Measurements from ENCODE around the gene CHST14. TPM values are rescaled to one million over a fixed set of nuclear protein-coding genes. Genes with fewer than 3 reads are reported as not detected.
A peak's percentile ranks its signal among the peaks of the same experiment; 100 is the strongest.
"Not testable (repeated sequence)": the region's sequence is repeated elsewhere in the genome, so short reads cannot be mapped to it uniquely, and the experiment has no call there.

Gene CHST14
- total RNA-seq, 1 experiment from 2014 or later, result 30.2 TPM

GRCh38 chr15:40445421-40445922, 25.3 kb upstream of the CHST14 start:
- H3K27ac ChIP-seq, result no peak overlapping the region
- peak in 1 of 2 experiments; percentile 77 for DNase-seq (ENCODE audit: low read depth in 1 of 2, low spot score in 2 of 2)
- H3K27me3 ChIP-seq (replicated peaks), result no peaks in the 10 kb centered on the region; the same call in 1 of the 2 replicates
- H3K36me3 ChIP-seq, result peaks cover 4% of the 10 kb centered on the region; the same call in 1 of the 2 replicates
- H3K4me3 ChIP-seq, result no peak overlapping the region
- 0 out of 2 replicates have a peak, but pooled peaks cover 2% of the 10 kb centered on the region for H3K9me3 ChIP-seq (replicated peaks)
- peaks cover 27% of the 10 kb centered on the region for H3K4me1 ChIP-seq (replicated peaks)

DNA sequence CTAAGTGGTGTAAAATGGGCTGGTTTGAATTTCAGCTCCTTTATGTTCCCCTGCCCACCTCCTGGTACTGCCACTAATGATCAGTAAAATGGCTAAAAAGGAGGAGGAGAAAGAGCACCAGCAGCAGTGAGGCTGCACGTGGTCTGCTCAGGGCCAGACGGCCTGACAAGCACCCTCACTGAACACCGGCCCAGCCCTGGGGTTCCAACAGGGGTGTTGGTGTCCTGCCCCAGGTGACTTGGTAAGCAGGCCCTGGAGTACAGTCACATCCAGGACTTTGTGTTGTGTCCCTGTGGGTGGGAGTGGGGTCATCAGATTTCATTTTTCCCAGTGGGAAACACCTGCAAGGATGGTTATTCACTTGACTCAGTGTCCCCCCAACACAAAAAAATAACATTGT, 24.6 kb upstream of the CHST14 start:
- H3K9me3 ChIP-seq (replicated peaks), result 0 out of 2 replicates have a peak, but pooled peaks cover 1% of the 10 kb centered on the region
- H3K36me3 ChIP-seq, result peaks cover 2% of the 10 kb centered on the region; the same call in 1 of the 2 replicates
- H3K4me1 ChIP-seq (replicated peaks), result peaks cover 27% of the 10 kb centered on the region
- no peaks in the 10 kb centered on the region; the same call in 1 of the 2 replicates for H3K27me3 ChIP-seq (replicated peaks)
- H3K27ac ChIP-seq, result no peak overlapping the region
- DNase-seq (ENCODE audit: low read depth in 1 of 2, low spot score in 2 of 2), result no peak
- no peak overlapping the region for H3K4me3 ChIP-seq

GRCh38 chr15:40448354-40448753, 22.4 kb upstream of the CHST14 start:
- no peaks in the 10 kb centered on the region for H3K9me3 ChIP-seq (replicated peaks)
- H3K4me1 ChIP-seq (replicated peaks), result peaks cover 19% of the 10 kb centered on the region
- no peaks in the 10 kb centered on the region for H3K27me3 ChIP-seq (replicated peaks)
- H3K36me3 ChIP-seq, result no peaks in the 10 kb centered on the region
- no peak overlapping the region for H3K4me3 ChIP-seq
- no peak for DNase-seq (ENCODE audit: low read depth in 1 of 2, low spot score in 2 of 2)
- H3K27ac ChIP-seq, result no peak overlapping the region

GRCh38 chr15:40449275-40449674, 21.5 kb upstream of the CHST14 start:
- Histone ChIP-seq H3K27me3 (replicated peaks) (no peaks in the 10 kb centered on the region), H3K4me3 (no peak overlapping the region), H3K27ac (no peak overlapping the region), H3K36me3 (no peaks in the 10 kb centered on the region), H3K9me3 (replicated peaks) (no peaks in the 10 kb centered on the region), H3K4me1 (replicated peaks) (peaks cover 19% of the 10 kb centered on the region)
- DNase-seq (ENCODE audit: low read depth in 1 of 2, low spot score in 2 of 2), result no peak

DNA sequence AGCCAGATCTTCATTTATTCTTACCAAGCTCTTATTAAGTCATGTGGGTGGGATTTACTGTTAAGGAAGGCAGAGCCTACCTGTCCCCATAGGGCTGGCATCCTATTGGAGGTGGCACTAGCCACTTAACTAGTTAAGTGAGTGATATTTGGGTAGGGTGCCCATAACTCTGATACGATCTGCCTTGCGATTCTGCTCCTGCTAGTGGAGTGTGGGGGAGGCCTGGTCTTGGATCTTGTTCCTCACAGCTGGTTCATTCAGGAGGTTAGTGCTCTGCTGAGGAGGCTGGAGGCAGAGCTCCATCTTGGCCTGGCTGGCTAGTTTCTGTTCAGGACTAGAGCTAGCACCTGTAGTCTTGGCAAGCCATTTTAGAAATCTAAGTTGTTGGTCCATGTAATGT, 20.7 kb upstream of the CHST14 start:
- no peak overlapping the region for H3K4me3 ChIP-seq
- H3K36me3 ChIP-seq, result no peaks in the 10 kb centered on the region
- H3K27me3 ChIP-seq (replicated peaks), result no peaks in the 10 kb centered on the region
- H3K9me3 ChIP-seq (replicated peaks), result no peaks in the 10 kb centered on the region
- DNase-seq (ENCODE audit: low read depth in 1 of 2, low spot score in 2 of 2), result no peak
- H3K4me1 ChIP-seq (replicated peaks), result peaks cover 21% of the 10 kb centered on the region
- no peak overlapping the region for H3K27ac ChIP-seq

- Histone ChIP-seq H3K27ac (no peak overlapping the region), H3K4me1 (replicated peaks) (peaks cover 14% of the 10 kb centered on the region), H3K36me3 (no peaks in the 10 kb centered on the region), H3K9me3 (replicated peaks) (no peaks in the 10 kb centered on the region), H3K27me3 (replicated peaks) (no peaks in the 10 kb centered on the region), H3K4me3 (no peak overlapping the region)
- DNase-seq (ENCODE audit: low read depth in 1 of 2, low spot score in 2 of 2), result no peak
Observed at GRCh38 chr15:40451527-40452158, 19.1 kb upstream of the CHST14 start.

DNA sequence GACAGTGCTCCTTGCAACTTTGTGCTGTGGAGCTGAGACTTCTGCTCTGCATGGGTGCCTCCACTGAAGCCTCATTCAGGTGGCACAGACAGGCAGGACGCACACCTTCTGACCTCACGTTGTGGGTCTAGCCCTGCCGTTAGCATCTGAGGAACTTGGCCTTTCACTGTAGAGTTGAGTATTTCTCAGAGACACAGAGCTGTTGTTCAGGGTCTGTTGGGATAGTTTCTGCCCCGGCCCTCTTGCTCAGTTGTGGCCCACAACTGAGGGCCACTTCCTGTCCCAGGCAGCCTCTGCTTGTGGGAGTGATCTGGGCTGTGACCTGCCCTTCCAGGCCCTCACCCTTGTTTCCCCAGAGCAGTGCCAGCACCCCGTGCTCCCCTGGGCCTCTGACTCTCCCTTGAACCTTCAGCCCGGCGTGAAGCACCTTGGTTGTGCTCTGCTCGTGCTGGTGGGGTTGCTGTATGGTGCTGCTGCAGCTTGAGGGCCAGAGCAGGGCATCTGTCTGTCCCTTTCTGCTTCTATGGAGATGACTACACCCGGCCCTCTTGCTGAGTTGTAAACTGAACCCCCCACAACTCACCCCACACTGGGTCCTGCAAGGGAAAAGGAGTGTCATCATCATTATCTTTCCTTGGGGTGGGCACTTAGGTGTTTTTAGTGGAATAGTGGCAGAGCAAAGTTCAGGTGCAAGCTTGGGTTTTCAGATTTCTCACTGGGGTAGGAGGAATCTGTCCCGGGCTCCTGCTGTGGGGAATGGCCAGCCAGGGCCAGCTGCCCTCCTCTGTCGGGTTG, 18.3 kb upstream of the CHST14 start:
- no peak for DNase-seq (ENCODE audit: low read depth in 1 of 2, low spot score in 2 of 2)
- H3K36me3 ChIP-seq, result no peaks in the 10 kb centered on the region

DNA sequence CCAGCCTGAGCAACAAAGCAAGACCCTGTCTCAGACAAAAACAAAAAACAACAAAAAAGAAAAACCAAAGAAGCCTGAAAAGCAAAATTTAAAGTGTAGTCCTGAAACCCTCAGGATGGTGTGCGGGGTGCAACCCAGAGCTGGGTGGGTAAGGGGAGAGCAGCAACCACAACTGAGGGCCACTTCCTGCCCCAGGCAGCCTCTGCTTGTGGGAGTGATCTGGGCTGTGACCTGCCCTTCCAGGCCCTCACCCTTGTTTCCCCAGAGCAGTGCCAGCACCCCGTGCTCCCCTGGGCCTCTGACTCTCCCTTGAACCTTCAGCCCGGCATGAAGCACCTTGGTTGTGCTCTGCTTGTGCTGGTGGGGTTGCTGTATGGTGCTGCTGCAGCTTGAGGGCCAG, 16.8 kb upstream of the CHST14 start:
- H3K27ac ChIP-seq; DNase-seq (ENCODE audit: low read depth in 1 of 2, low spot score in 2 of 2): not testable (repeated sequence)
- H3K4me1 ChIP-seq (replicated peaks), result peaks cover 14% of the 10 kb centered on the region

More for the DNA sequence above, 18.3 kb upstream of the CHST14 start:
- Histone ChIP-seq H3K4me3 (no peak overlapping the region), H3K27me3 (replicated peaks) (no peaks in the 10 kb centered on the region), H3K9me3 (replicated peaks) (no peaks in the 10 kb centered on the region), H3K4me1 (replicated peaks) (peaks cover 14% of the 10 kb centered on the region), H3K27ac (no peak overlapping the region)

DNA sequence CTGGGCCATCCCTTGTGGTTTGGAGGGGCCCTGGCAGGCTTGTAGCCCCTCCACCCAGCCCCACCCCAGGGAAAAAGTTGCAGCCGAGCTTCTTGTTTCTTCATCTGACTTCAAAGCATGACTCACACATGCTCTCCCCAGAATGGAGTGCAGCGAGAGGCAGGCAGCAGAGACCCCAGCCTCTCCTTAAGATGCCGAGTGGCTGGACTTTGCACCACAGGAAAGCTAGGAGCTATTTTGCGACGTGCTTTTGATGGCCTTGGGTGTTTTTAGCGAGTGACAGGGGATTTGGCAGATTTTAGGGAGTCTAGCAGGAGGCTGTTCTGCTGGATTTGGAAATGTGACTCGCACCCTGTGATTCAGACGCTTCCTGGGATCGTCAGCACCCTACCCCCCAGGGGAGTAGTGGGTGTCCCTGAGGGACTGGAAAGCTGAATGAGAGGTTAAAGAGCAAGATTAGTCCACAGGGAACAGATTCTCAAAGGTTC, 15.8 kb upstream of the CHST14 start:
- DNase-seq (ENCODE audit: low read depth in 1 of 2, low spot score in 2 of 2), result peak in 1 of 2 experiments; percentile 50
- Histone ChIP-seq H3K4me3 (no peak overlapping the region), H3K36me3 (peaks cover 12% of the 10 kb centered on the region), H3K4me1 (replicated peaks) (peaks cover 14% of the 10 kb centered on the region), H3K9me3 (replicated peaks) (no peaks in the 10 kb centered on the region), H3K27me3 (replicated peaks) (no peaks in the 10 kb centered on the region), H3K27ac (no peak overlapping the region)

More for the DNA sequence above, 16.8 kb upstream of the CHST14 start:
- H3K27me3 ChIP-seq (replicated peaks); H3K36me3 ChIP-seq; H3K4me3 ChIP-seq; H3K9me3 ChIP-seq (replicated peaks): not testable (repeated sequence)

DNA sequence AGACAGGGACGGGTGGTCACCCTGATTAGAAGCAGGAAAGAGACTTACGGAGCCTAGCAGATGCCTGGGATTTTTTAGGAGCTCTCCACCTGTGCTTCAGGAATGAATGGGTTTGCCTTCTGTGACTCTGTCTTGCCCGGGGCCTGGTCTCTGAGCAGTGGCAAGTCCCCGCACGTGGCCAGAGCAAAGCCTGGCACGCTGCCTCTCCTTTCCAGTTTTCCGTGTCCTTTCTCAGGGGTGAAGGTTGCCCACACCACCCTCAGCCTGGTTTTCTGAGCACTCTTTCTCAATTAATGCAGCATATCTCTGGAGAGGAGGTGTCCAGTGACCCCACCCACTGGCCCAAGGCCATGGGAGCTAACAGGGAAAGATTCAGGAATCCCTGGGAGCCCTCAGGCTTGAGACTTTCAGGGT, 14.5 kb upstream of the CHST14 start:
- Histone ChIP-seq H3K27ac (no peak overlapping the region), H3K27me3 (replicated peaks) (no peaks in the 10 kb centered on the region), H3K4me1 (replicated peaks) (peaks cover 14% of the 10 kb centered on the region), H3K4me3 (no peak overlapping the region), H3K36me3 (peaks cover 12% of the 10 kb centered on the region), H3K9me3 (replicated peaks) (no peaks in the 10 kb centered on the region)
- no peak for DNase-seq (ENCODE audit: low read depth in 1 of 2, low spot score in 2 of 2)

DNA sequence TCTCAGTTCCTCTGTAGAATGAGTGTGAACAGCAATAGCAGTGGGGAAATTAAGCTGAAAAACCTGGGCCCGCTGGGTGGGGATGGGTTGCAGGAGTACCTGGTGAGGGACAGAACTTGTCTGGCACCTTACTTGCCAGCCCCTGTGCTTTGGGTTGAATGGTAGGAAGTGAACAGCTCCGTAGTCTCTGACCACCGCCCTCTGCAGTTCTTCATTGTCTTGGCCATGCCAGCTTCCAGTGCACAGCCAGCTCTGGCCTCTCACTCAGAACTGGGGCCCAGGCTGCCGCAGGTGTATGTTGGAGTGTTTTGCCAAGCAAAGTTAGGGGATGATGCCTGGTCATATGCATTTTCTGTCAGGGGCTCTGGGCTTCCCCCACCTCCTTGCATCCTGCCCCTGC, 14.0 kb upstream of the CHST14 start:
- Histone ChIP-seq H3K36me3 (peaks cover 12% of the 10 kb centered on the region), H3K27ac (no peak overlapping the region)
- no peak for DNase-seq (ENCODE audit: low read depth in 1 of 2, low spot score in 2 of 2)

GRCh38 chr15:40458495-40459371, 12.1 kb upstream of the CHST14 start:
- DNase-seq (ENCODE audit: low read depth in 1 of 2, low spot score in 2 of 2), result no peak
- no peak overlapping the region for H3K27ac ChIP-seq
- no peak overlapping the region for H3K4me3 ChIP-seq

More for the DNA sequence above, 14.0 kb upstream of the CHST14 start:
- H3K4me1 ChIP-seq (replicated peaks), result peaks cover 14% of the 10 kb centered on the region
- no peaks in the 10 kb centered on the region for H3K9me3 ChIP-seq (replicated peaks)
- H3K4me3 ChIP-seq, result no peak overlapping the region
- no peaks in the 10 kb centered on the region for H3K27me3 ChIP-seq (replicated peaks)

GRCh38 chr15:40459391-40460015, 11.3 kb upstream of the CHST14 start:
- DNase-seq (ENCODE audit: low read depth in 1 of 2, low spot score in 2 of 2), result no peak
- no peak overlapping the region for H3K4me3 ChIP-seq
- H3K27me3 ChIP-seq (replicated peaks), result no peaks in the 10 kb centered on the region

More at GRCh38 chr15:40458495-40459371, 12.1 kb upstream of the CHST14 start:
- Histone ChIP-seq H3K27me3 (replicated peaks) (no peaks in the 10 kb centered on the region), H3K9me3 (replicated peaks) (no peaks in the 10 kb centered on the region), H3K4me1 (replicated peaks) (peaks cover 14% of the 10 kb centered on the region), H3K36me3 (peaks cover 26% of the 10 kb centered on the region)

More at GRCh38 chr15:40459391-40460015, 11.3 kb upstream of the CHST14 start:
- Histone ChIP-seq H3K9me3 (replicated peaks) (no peaks in the 10 kb centered on the region), H3K27ac (no peak overlapping the region), H3K4me1 (replicated peaks) (peaks cover 12% of the 10 kb centered on the region), H3K36me3 (peaks cover 34% of the 10 kb centered on the region)
